Measurements from ENCODE around the gene CCR4.

DNA sequence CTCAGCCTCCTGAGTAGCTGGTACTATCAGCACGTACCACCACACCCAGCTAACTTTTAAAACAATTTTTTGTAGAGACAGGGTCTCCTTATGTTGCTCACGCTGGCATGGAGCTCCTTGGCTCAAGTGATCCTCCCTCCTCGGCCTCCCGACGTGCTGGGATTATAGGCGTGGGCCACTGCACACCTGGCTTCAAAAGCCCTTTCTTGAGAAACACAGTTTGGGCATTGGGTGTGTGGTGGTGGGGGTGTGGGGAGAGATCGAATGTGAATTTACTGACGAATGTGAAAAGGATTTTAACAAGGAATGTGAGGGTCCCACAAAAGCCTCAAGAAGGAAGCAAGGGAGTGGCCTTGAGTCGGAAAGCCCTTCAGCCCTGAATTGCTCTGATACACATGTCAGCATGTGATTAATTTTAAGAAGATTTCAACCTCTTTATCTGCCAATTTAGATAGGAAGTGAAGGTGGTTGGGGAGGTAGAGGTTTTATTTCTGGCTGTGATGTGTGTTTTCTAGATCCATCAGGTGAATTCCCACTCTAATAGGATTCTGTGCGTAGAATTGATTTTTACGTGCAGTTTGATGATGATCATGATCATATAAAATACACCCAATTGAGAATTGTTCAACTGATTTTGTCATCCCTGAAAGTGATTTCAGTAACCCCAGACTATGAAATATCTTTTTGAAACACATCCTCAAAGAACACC is 1.1 kb downstream of the CCR4 start:
- TF ChIP-seq MAZ (IDR thresholded peaks at IDR 0.05; ENCODE audit: borderline replicate concordance, low read depth, low read length) (no peak), CTCF (conservative IDR thresholded peaks at IDR 0.05; ENCODE audit: low read depth, low read length) (no peak), BHLHE40 (IDR thresholded peaks at IDR 0.05; ENCODE audit: low read depth, low read length) (no peak), SMC3 (IDR thresholded peaks at IDR 0.05; ENCODE audit: low read depth, low read length) (no peak), POLR2A (IDR thresholded peaks at IDR 0.05; ENCODE audit: low read depth, low read length) (no peak), CHD1 (IDR thresholded peaks at IDR 0.05; ENCODE audit: low read depth, low read length) (no peak), RFX5 (IDR thresholded peaks at IDR 0.05; ENCODE audit: low read depth, low read length) (no peak), CEBPB (IDR thresholded peaks at IDR 0.05; ENCODE audit: low read depth, low read length) (no peak), FOS (IDR thresholded peaks at IDR 0.05; ENCODE audit: low read depth, low read length) (no peak), RAD21 (IDR thresholded peaks at IDR 0.05; ENCODE audit: low read length) (no peak)
